GM12878 (cell line): ENCODE results near the gene DDX55.

Experiments used
- CTCF ChIP-seq, 3 experiments: IDR thresholded peaks in 2 of 3; conservative IDR thresholded peaks in 1 of 3; 2 replicates each; pipeline ENCODE4 v1.5.1; 2011; ENCODE audit warnings: low read depth in 3 of 3, low read length in 3 of 3, mild to moderate bottlenecking in 3 of 3, control low read depth in 2 of 3, moderate library complexity in 2 of 3, inconsistent platforms in 1 of 3, mixed read lengths in 1 of 3; ENCODE audit not compliant: control insufficient read depth in 2 of 3, insufficient read depth in 1 of 3; ENCODE audit errors: extremely low read depth in 1 of 3
- EZH2 ChIP-seq: IDR thresholded peaks from 2 replicates; pipeline ENCODE4 v1.6.1; 2012; ENCODE audit warnings: low read depth, mild to moderate bottlenecking, control low read depth, inconsistent platforms, low read length, borderline replicate concordance; ENCODE audit not compliant: control insufficient read depth
- FOS ChIP-seq: IDR thresholded peaks from 3 replicates; pipeline ENCODE4 v1.6.1; 2011; ENCODE audit warnings: borderline replicate concordance; ENCODE audit not compliant: insufficient read length; ENCODE audit errors: extremely low read depth
- HDAC2 ChIP-seq: fragments of 200-600 bp; sonication (generic); IDR thresholded peaks from 2 replicates; pipeline ENCODE4 v1.6.1; 2017
- HSF1 ChIP-seq: fragments of 150-350 bp; IDR thresholded peaks from 2 replicates; pipeline ENCODE4 v1.6.1; 2014; ENCODE audit warnings: mild to moderate bottlenecking, low read depth, low read length
- MEF2A ChIP-seq: IDR thresholded peaks from 2 replicates; pipeline ENCODE4 v1.6.1; 2011; ENCODE audit warnings: low read depth, mild to moderate bottlenecking, low read length, moderate library complexity; ENCODE audit not compliant: insufficient read depth
- RELA ChIP-seq: fragments of 450-650 bp; IDR thresholded peaks from 2 replicates; pipeline ENCODE4 v1.8.0; 2014; ENCODE audit warnings: borderline replicate concordance; ENCODE audit not compliant: partially characterized antibody
- SREBF2 ChIP-seq: IDR thresholded peaks from 2 replicates; pipeline ENCODE4 v1.6.1; 2012; ENCODE audit warnings: mild to moderate bottlenecking, low read length
- USF1 ChIP-seq: IDR thresholded peaks from 2 replicates; pipeline ENCODE4 v1.6.1; 2011; ENCODE audit warnings: borderline replicate concordance, low read depth, mild to moderate bottlenecking, moderate library complexity, mixed read lengths, low read length; ENCODE audit not compliant: insufficient read depth; ENCODE audit errors: extremely low read length
- ZNF274 ChIP-seq: IDR thresholded peaks from one replicate; pipeline ENCODE4 v1.8.0; 2011; ENCODE audit not compliant: insufficient read length, insufficient read depth
- ZSCAN29 ChIP-seq: fragments of 450-650 bp; IDR thresholded peaks from 2 replicates; pipeline ENCODE4 v1.6.1; 2017; ENCODE audit warnings: mild to moderate bottlenecking, moderate library complexity

GRCh38 chr12:123576611-123577010 is 25.3 kb upstream of the DDX55 start:
- TF ChIP-seq SREBF2 = no peak
- TF ChIP-seq ZSCAN29 = no peak
- no peak for TF ChIP-seq FOS
- TF ChIP-seq CTCF (IDR thresholded peaks at IDR 0.05 in 2 of 3, conservative IDR thresholded peaks at IDR 0.05 in 1 of 3; ENCODE audit: control insufficient read depth in 2 of 3, extremely low read depth in 1 of 3, insufficient read depth in 1 of 3, low read depth in 3 of 3, low read length in 3 of 3) = no peak
- no peak for TF ChIP-seq RELA
- TF ChIP-seq MEF2A = no peak
- TF ChIP-seq HDAC2 = no peak
- no peak for TF ChIP-seq ZNF274
- no peak for TF ChIP-seq HSF1
- no peak for TF ChIP-seq USF1
- no peak for TF ChIP-seq EZH2
